HepG2 (cell line): ENCODE data around the gene TSNAXIP1. TPM values are rescaled to one million over a fixed set of nuclear protein-coding genes. Genes with fewer than 3 reads are reported as not detected.
A peak's percentile ranks its signal among the peaks of the same experiment; 100 is the strongest.

Experiments used
- ATAC-seq: fragments of 200-7000 bp; cut with Tn5 transposase; 3 replicates; pipeline ENCODE4 v1.9.1; 2020; ENCODE audit warnings: mild to moderate bottlenecking, moderate library complexity
- BruUV-seq: library from RNA; stranded (reverse); fragments of 400-500 nt; replicated peaks from 2 replicates; lab custom pipeline; 2021; lab: Mats Ljungman, UMichigan
- CTCF ChIA-PET: fragments of 300-600 bp; formaldehyde crosslinking; extraction: SDS; loops from one replicate; lab custom pipeline; 2021; ENCODE audit warnings: low total read pairs, inconsistent platforms, low intra/inter-chr PET ratio; lab: Yijun Ruan, JAX
- POLR2A ChIA-PET: fragments of 350-600 bp; sonication (Branson Sonifier 250); formaldehyde crosslinking; loops from one replicate; lab custom pipeline; 2020; ENCODE audit warnings: antibody characterized with exemption, inconsistent platforms; lab: Yijun Ruan, JAX
- DNase-seq: peaks from one replicate; pipeline ENCODE4 v3.0.0-alpha.2; 2015; ENCODE audit warnings: low spot score
- FAIRE-seq: peaks from 3 replicates; lab custom pipeline; 2011; peaks lifted over from hg19 to GRCh38; lab: Jason Lieb, UNC
- H2AFZ ChIP-seq: one replicate; pipeline ENCODE4 v1.6.1; 2011; ENCODE audit warnings: low read length, inconsistent platforms
- H3K27ac ChIP-seq: fragments of 300-600 bp; 3 replicates; pipeline ENCODE4 v1.8.0; 2011; ENCODE audit warnings: mixed run types, mild to moderate bottlenecking, mixed read lengths, low read length, inconsistent platforms; ENCODE audit not compliant: insufficient read depth; ENCODE audit errors: extremely low read length
- H3K27me3 ChIP-seq, 2 experiments: fragments of 200-600 bp in 1 of 2; 2 replicates in 1 of 2; 3 replicates in 1 of 2; pipeline versions ENCODE4 v1.6.0 to v1.8.0; 2011; ENCODE audit warnings: low read length in 2 of 2, mild to moderate bottlenecking in 2 of 2, moderate library complexity in 2 of 2, inconsistent platforms in 1 of 2; ENCODE audit not compliant: insufficient read depth in 2 of 2, control insufficient read depth in 1 of 2
- H3K36me3 ChIP-seq, 2 experiments: fragments of 200-600 bp in 1 of 2; replicated peaks in 1 of 2; 2 replicates in 1 of 2; 3 replicates in 1 of 2; pipeline versions ENCODE4 v1.5.1 to v1.8.0; 2011; ENCODE audit warnings: low read length in 2 of 2, inconsistent platforms in 1 of 2; ENCODE audit not compliant: insufficient read depth in 2 of 2, control insufficient read depth in 1 of 2
- H3K4me1 ChIP-seq: 2 replicates; pipeline ENCODE4 v1.5.1; 2012; ENCODE audit warnings: low read length, inconsistent platforms; ENCODE audit not compliant: insufficient read depth
- H3K4me2 ChIP-seq: 2 replicates; pipeline ENCODE4 v1.6.0; 2011; ENCODE audit warnings: low read depth, low read length, inconsistent platforms
- H3K4me3 ChIP-seq, 3 experiments: fragments of 200-600 bp in 1 of 3; sonication (generic), shearing (Covaris generic) in 1 of 3; replicated peaks in 1 of 3; 2 replicates each; pipeline ENCODE4 v1.5.1; 2011 to 2016; ENCODE audit warnings: low read length in 3 of 3, inconsistent platforms in 2 of 3, low read depth in 2 of 3, mild to moderate bottlenecking in 2 of 3, control low read depth in 1 of 3, mixed read lengths in 1 of 3; ENCODE audit not compliant: insufficient read depth in 1 of 3
- H3K79me2 ChIP-seq: one replicate; pipeline ENCODE4 v1.6.1; 2011; ENCODE audit warnings: low read length, inconsistent platforms; ENCODE audit not compliant: insufficient read depth
- H3K9ac ChIP-seq: 2 replicates; pipeline ENCODE4 v1.6.0; 2011; ENCODE audit warnings: mild to moderate bottlenecking, low read depth, low read length, inconsistent platforms; ENCODE audit not compliant: insufficient read depth
- H3K9me3 ChIP-seq: 2 replicates; pipeline ENCODE4 v1.5.1; 2012; ENCODE audit warnings: mild to moderate bottlenecking, low read length
- H4K20me1 ChIP-seq: 2 replicates; pipeline ENCODE4 v1.6.0; 2011; ENCODE audit warnings: inconsistent platforms, mild to moderate bottlenecking, low read length, moderate library complexity; ENCODE audit not compliant: insufficient read depth
- ERF ChIP-seq: IDR thresholded peaks from 2 replicates; pipeline ENCODE4 v1.6.1; 2018; ENCODE audit warnings: missing biosample characterization, missing genetic modification reagents
- ESRRA ChIP-seq: sonication (generic); formaldehyde crosslinking; IDR thresholded peaks from 2 replicates; pipeline ENCODE4 v1.5.1; 2020; ENCODE audit warnings: mild to moderate bottlenecking, low read depth, missing genetic modification reagents
- FOXP1 ChIP-seq, 2 experiments: fragments of 450-650 bp in 1 of 2; IDR thresholded peaks; 2 replicates each; pipeline ENCODE4 v1.6.1; 2017 to 2018; ENCODE audit warnings: antibody characterized with exemption in 1 of 2
- HDAC6 ChIP-seq: fragments of 200-600 bp; sonication (generic); IDR thresholded peaks from 2 replicates; pipeline ENCODE4 v1.7.0; 2017; ENCODE audit warnings: mild to moderate bottlenecking, antibody characterized with exemption, low read length, low read depth
- HNF4A ChIP-seq: sonication (generic); formaldehyde crosslinking; IDR thresholded peaks from 2 replicates; pipeline ENCODE4 v1.4.0; 2020; ENCODE audit warnings: missing genetic modification reagents
- HNRNPLL ChIP-seq: fragments of 200-400 bp; formaldehyde crosslinking; IDR thresholded peaks from 2 replicates; pipeline ENCODE4 v1.6.1; 2017; ENCODE audit warnings: mild to moderate bottlenecking, low read depth, low read length; ENCODE audit not compliant: poor library complexity, severe bottlenecking
- JARID2 ChIP-seq: sonication (generic); formaldehyde crosslinking; IDR thresholded peaks from 2 replicates; pipeline ENCODE4 v1.8.1; 2023; ENCODE audit warnings: missing genetic modification reagents, inconsistent platforms; ENCODE audit not compliant: insufficient replicate concordance
- KLF6 ChIP-seq: IDR thresholded peaks from 2 replicates; pipeline ENCODE4 v1.8.0; 2016; ENCODE audit warnings: missing biosample characterization, missing genetic modification reagents
- MAF1 ChIP-seq: sonication (generic); formaldehyde crosslinking; IDR thresholded peaks from 2 replicates; pipeline ENCODE4 v1.5.0; 2020; ENCODE audit warnings: missing genetic modification reagents, borderline replicate concordance
- MEIS2 ChIP-seq: sonication (generic); formaldehyde crosslinking; IDR thresholded peaks from 2 replicates; pipeline ENCODE4 v1.9.0; 2021; ENCODE audit warnings: mild to moderate bottlenecking, missing genetic modification reagents
- NRL ChIP-seq: sonication (generic); formaldehyde crosslinking; IDR thresholded peaks from 2 replicates; pipeline ENCODE4 v1.5.0; 2020; ENCODE audit warnings: missing genetic modification reagents, mild to moderate bottlenecking, moderate library complexity, borderline replicate concordance
- RFXAP ChIP-seq: sonication (generic); formaldehyde crosslinking; IDR thresholded peaks from 2 replicates; pipeline ENCODE4 v1.4.0; 2020; ENCODE audit warnings: missing genetic modification reagents, borderline replicate concordance
- SMYD3 ChIP-seq: sonication (generic); formaldehyde crosslinking; IDR thresholded peaks from 2 replicates; pipeline ENCODE4 v1.8.1; 2023; ENCODE audit warnings: mild to moderate bottlenecking, missing genetic modification reagents
- TEAD3 ChIP-seq: optimal IDR thresholded peaks from 2 replicates; pipeline ENCODE3; 2016; ENCODE audit warnings: borderline replicate concordance
- TGIF2 ChIP-seq: IDR thresholded peaks from 2 replicates; pipeline ENCODE4 v1.6.1; 2016; ENCODE audit warnings: control low read depth, missing compliant biosample characterization
- ZFY ChIP-seq: sonication (generic); formaldehyde crosslinking; IDR thresholded peaks from 2 replicates; pipeline ENCODE4 v1.4.0; 2020; ENCODE audit warnings: missing genetic modification reagents
- ZNF138 ChIP-seq: sonication (generic); formaldehyde crosslinking; IDR thresholded peaks from 2 replicates; pipeline ENCODE4 v1.5.0; 2020; ENCODE audit warnings: mild to moderate bottlenecking, low read depth, missing genetic modification reagents
- ZNF263 ChIP-seq: sonication (generic); formaldehyde crosslinking; IDR thresholded peaks from 2 replicates; pipeline ENCODE4 v1.4.0; 2020; ENCODE audit warnings: missing genetic modification reagents
- ZNF543 ChIP-seq: sonication (generic); formaldehyde crosslinking; IDR thresholded peaks from 2 replicates; pipeline ENCODE4 v1.4.0; 2020; ENCODE audit warnings: mild to moderate bottlenecking, missing genetic modification reagents
- ZNF782 ChIP-seq: sonication (generic); formaldehyde crosslinking; IDR thresholded peaks from 2 replicates; pipeline ENCODE4 v1.4.0; 2020; ENCODE audit warnings: missing genetic modification reagents, mild to moderate bottlenecking, borderline replicate concordance
- ZNF878 ChIP-seq: sonication (generic); formaldehyde crosslinking; IDR thresholded peaks from 2 replicates; pipeline ENCODE4 v1.8.1; 2023; ENCODE audit warnings: mild to moderate bottlenecking, missing genetic modification reagents, moderate library complexity
- WGBS: methylation state at CpG from one replicate; pipeline ENCODE4 v1.1.6; 2017; ENCODE audit warnings: low lambda C conversion rate; 5-methylcytosine and 5-hydroxymethylcytosine counted together
- in situ Hi-C: cut with HindIII; loops from 2 replicates; pipeline ENCODE4 v1.10.0; 2017; ENCODE audit warnings: low pct_unique_long_range_greater_than_20kb; ENCODE audit not compliant: extremely low pct_ligation_motif_present
- intact Hi-C: fragments of 100-400 bp; cut with micrococcal nuclease; formaldehyde crosslinking; loops from one replicate; pipeline ENCODE4 v1.10.0; 2022; ENCODE audit not compliant: unreplicated experiment
- polyA plus RNA-seq, 8 experiments: library from polyadenylated mRNA; depleted of rRNA in 3 of 8; stranded (reverse) in 7 of 8; unstranded in 1 of 8; fragments of >200 nt; fragmentation: Illumina TruSeq in 4 of 8; extraction: Trizol in 4 of 8; gene quantifications; 2 replicates each; pipeline versions ENCODE4 v1.2.1 to v1.2.3, GENCODE V29; 2011 to 2016; ENCODE audit warnings: low read depth in 4 of 8, missing spikeins in 1 of 8, mixed read lengths in 1 of 8; ENCODE audit not compliant: insufficient read depth in 1 of 8
- total RNA-seq, 5 experiments: library from RNA; depleted of rRNA; stranded (reverse); fragments of >200 nt; fragmentation: Illumina TruSeq; extraction: Trizol; gene quantifications; 2 replicates each; pipeline ENCODE4 v1.2.3, GENCODE V29; 2016; ENCODE audit warnings: low read depth in 1 of 5
- TF ChIP-seq, protein P1 (sequence below): sonication (generic); formaldehyde crosslinking; IDR thresholded peaks from 2 replicates; pipeline ENCODE4 v1.4.0; 2020; ENCODE audit warnings: mild to moderate bottlenecking, missing genetic modification reagents
- TF ChIP-seq, protein P2 (sequence below): sonication (generic); formaldehyde crosslinking; IDR thresholded peaks from 2 replicates; pipeline ENCODE4 v1.8.0; 2022; ENCODE audit warnings: mild to moderate bottlenecking, missing genetic modification reagents, moderate library complexity

TSNAXIP1 gene
- total and polyA plus RNA-seq, 2 of the 13 experiments (the other 11 are each of a cell fraction or from before 2014, with no cell fraction given): 0.37 to 0.86 TPM

DNA sequence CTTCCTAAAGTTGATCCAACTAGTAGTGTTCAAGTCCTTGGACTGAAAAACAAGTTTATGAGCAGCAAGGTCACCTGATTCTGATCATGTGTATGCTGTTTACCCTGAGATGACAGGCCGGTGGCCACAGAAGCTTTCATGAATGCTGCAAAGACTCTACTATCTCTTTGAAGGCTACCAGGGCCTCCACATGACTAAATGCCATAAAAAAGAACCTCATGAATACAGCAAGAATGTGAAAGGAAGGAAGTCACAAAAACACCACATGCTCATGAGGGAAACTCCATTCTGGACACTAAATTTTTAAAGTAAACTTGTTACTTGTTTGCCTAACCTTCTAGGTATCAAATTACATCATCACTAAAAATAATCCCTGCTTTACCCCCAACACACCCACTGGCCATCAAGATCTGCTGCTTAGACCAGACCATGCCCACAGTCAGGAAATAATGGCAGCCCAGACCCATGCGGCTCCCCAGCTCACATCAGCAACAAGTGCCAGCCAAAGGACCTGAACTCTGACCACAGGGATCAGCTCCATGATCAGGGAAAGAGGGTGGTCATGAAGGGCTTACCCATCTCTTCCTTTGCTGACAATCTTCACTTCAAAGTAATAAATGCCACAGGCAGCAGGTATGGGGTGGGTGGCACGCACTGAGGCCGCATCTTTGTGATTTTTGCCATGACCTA, 1.7 kb upstream of the TSNAXIP1 start:
- ChIA-PET POLR2A (interaction anchor here (0.9 to 1.5 kb wide), 2 partner anchors 41 to 86 kb away, joined by 3 to 4 read pairs; partner anchors contain the start of genes GFOD2 and NUTF2), CTCF (no interaction called here)
- 40% methylated on average over 4 of the region's 4 CpGs for WGBS
- no peak for ATAC-seq
- BruUV-seq: TSS peak; percentile 55
- in situ Hi-C loops: loop anchor here (5.0 kb wide), 1 partner anchor 138 kb away; the partner anchor contains the start of genes C16orf86 and ENKD1
- H3K4me1 ChIP-seq: peaks cover 42% of the 10 kb centered on the region
- H3K27me3 ChIP-seq: no peaks in the 10 kb centered on the region; a peak in 1 of 5 replicates
- peak overlapping the region; percentile 96 for H3K9ac ChIP-seq
- no peak for FAIRE-seq
- no peak overlapping the region for H2AFZ ChIP-seq
- peak overlapping the region; percentile 92 to 98 (median 98) for H3K4me3 ChIP-seq
- intact Hi-C loops: loop anchor here (5.0 kb wide), 1 partner anchor 88 kb away; the partner anchor contains the start of gene GFOD2
- peaks cover 12% of the 10 kb centered on the region for H4K20me1 ChIP-seq
- peak overlapping the region; percentile 81 for H3K4me2 ChIP-seq
- H3K79me2 ChIP-seq: peaks cover 55% of the 10 kb centered on the region
- DNase-seq: peak; percentile 74
- H3K27ac ChIP-seq: peak overlapping the region; percentile 72
- no peaks in the 10 kb centered on the region for H3K9me3 ChIP-seq
- H3K36me3 ChIP-seq: peaks cover 8 to 31% of the 10 kb centered on the region in 2 experiments
- TF ChIP-seq TGIF2 (CRISPR knock-in tag): peak; percentile 95
- TF ChIP-seq ZNF263 (CRISPR knock-in tag): no peak
- 0 out of 2 replicates have a peak, but pooled peaks have one; percentile 7 for TF ChIP-seq ZNF878 (CRISPR knock-in tag)
- TF ChIP-seq TEAD3 (CRISPR knock-in tag): peak; percentile 52
- no peak for TF ChIP-seq MAF1 (CRISPR knock-in tag)
- TF ChIP-seq ESRRA (CRISPR knock-in tag): no peak
- 0 out of 2 replicates have a peak, but pooled peaks have one; percentile 21 for TF ChIP-seq SMYD3 (CRISPR knock-in tag)
- TF ChIP-seq MEIS2 (CRISPR knock-in tag): no peak
- TF ChIP-seq ZNF543 (CRISPR knock-in tag): no peak
- TF ChIP-seq HDAC6: no peak
- no peak for TF ChIP-seq RFXAP
- no peak; the same call in 1 of the 2 replicates for TF ChIP-seq ERF (CRISPR knock-in tag)
- TF ChIP-seq HNRNPLL: no peak
- no peak for TF ChIP-seq HNF4A (CRISPR knock-in tag)
- no peak for TF ChIP-seq JARID2 (CRISPR knock-in tag)
- TF ChIP-seq, protein P1, sequence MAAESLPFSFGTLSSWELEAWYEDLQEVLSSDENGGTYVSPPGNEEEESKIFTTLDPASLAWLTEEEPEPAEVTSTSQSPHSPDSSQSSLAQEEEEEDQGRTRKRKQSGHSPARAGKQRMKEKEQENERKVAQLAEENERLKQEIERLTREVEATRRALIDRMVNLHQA (CRISPR knock-in tag): no peak
- no peak for TF ChIP-seq FOXP1 (IDR thresholded peaks at IDR 0.05)
- peak; percentile 74 for TF ChIP-seq FOXP1 (CRISPR knock-in tag; IDR thresholded peaks at IDR 0.05)
- TF ChIP-seq ZNF782: no peak
- no peak; the same call in 1 of the 2 replicates for TF ChIP-seq NRL
- no peak for TF ChIP-seq ZFY
- TF ChIP-seq KLF6 (CRISPR knock-in tag): no peak
- no peak for TF ChIP-seq ZNF138 (CRISPR knock-in tag)
- TF ChIP-seq, protein P2, sequence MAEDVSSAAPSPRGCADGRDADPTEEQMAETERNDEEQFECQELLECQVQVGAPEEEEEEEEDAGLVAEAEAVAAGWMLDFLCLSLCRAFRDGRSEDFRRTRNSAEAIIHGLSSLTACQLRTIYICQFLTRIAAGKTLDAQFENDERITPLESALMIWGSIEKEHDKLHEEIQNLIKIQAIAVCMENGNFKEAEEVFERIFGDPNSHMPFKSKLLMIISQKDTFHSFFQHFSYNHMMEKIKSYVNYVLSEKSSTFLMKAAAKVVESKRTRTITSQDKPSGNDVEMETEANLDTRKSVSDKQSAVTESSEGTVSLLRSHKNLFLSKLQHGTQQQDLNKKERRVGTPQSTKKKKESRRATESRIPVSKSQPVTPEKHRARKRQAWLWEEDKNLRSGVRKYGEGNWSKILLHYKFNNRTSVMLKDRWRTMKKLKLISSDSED (CRISPR knock-in tag): no peak
